ENCODE results near the gene ANKRD33B.

The ANKRD33B gene

GRCh38 chr5:10705747-10706146 is 141.9 kb downstream of the ANKRD33B start:
- Histone ChIP-seq H3K27ac (0 out of 2 replicates have a peak overlapping the region, but pooled peaks have one; percentile 19), H3K4me3 (no peak overlapping the region), H3K27me3 (no peaks in the 10 kb centered on the region), H3K9me3 (no peaks in the 10 kb centered on the region), H3K4me2 (peak overlapping the region; percentile 74), H3K4me1 (peaks cover 41% of the 10 kb centered on the region), H4K20me1 (peaks cover 86% of the 10 kb centered on the region), H3K36me3 (peaks cover 46% of the 10 kb centered on the region), H3K9ac (no peak overlapping the region)
- no peak for TF ChIP-seq Cebpa-rat (IDR thresholded peaks at IDR 0.05)

- no peak overlapping the region for H3K27ac ChIP-seq
- no peak overlapping the region for H3K9ac ChIP-seq
- H3K4me2 ChIP-seq = no peak overlapping the region
- no peak overlapping the region for H3K4me3 ChIP-seq
- peaks cover 37% of the 10 kb centered on the region for H3K4me1 ChIP-seq
- H4K20me1 ChIP-seq = peaks cover 87% of the 10 kb centered on the region
- H3K27me3 ChIP-seq = no peaks in the 10 kb centered on the region
- H3K36me3 ChIP-seq = peaks cover 51% of the 10 kb centered on the region
- no peak for TF ChIP-seq Cebpa-rat (IDR thresholded peaks at IDR 0.05)
- H3K9me3 ChIP-seq = no peaks in the 10 kb centered on the region
These were observed 142.5 kb downstream of the ANKRD33B start for GRCh38 chr5:10706326-10706725.

All from BLaER1 (cell line).